Epithelial cell of esophagus (primary cell): ENCODE results near the gene HUWE1.
"Not testable (repeated sequence)": the region's sequence is repeated elsewhere in the genome, so short reads cannot be mapped to it uniquely, and the experiment has no call there.

Experiments
- DNase-seq: peaks from one replicate; pipeline ENCODE4 v3.0.0; 2010; ENCODE audit warnings: low read depth
- H3K4me3 ChIP-seq: 2 replicates; pipeline ENCODE4 v1.5.1; 2011; ENCODE audit warnings: mild to moderate bottlenecking, low read length, control low read depth
- TF ChIP-seq, protein P1 (sequence below): IDR thresholded peaks from 2 replicates; pipeline ENCODE4 v1.5.1; 2011; ENCODE audit warnings: low read depth, mild to moderate bottlenecking, low read length, control low read depth, inconsistent platforms; ENCODE audit not compliant: insufficient read depth; ENCODE audit errors: missing control alignments

Gene HUWE1, protein sequence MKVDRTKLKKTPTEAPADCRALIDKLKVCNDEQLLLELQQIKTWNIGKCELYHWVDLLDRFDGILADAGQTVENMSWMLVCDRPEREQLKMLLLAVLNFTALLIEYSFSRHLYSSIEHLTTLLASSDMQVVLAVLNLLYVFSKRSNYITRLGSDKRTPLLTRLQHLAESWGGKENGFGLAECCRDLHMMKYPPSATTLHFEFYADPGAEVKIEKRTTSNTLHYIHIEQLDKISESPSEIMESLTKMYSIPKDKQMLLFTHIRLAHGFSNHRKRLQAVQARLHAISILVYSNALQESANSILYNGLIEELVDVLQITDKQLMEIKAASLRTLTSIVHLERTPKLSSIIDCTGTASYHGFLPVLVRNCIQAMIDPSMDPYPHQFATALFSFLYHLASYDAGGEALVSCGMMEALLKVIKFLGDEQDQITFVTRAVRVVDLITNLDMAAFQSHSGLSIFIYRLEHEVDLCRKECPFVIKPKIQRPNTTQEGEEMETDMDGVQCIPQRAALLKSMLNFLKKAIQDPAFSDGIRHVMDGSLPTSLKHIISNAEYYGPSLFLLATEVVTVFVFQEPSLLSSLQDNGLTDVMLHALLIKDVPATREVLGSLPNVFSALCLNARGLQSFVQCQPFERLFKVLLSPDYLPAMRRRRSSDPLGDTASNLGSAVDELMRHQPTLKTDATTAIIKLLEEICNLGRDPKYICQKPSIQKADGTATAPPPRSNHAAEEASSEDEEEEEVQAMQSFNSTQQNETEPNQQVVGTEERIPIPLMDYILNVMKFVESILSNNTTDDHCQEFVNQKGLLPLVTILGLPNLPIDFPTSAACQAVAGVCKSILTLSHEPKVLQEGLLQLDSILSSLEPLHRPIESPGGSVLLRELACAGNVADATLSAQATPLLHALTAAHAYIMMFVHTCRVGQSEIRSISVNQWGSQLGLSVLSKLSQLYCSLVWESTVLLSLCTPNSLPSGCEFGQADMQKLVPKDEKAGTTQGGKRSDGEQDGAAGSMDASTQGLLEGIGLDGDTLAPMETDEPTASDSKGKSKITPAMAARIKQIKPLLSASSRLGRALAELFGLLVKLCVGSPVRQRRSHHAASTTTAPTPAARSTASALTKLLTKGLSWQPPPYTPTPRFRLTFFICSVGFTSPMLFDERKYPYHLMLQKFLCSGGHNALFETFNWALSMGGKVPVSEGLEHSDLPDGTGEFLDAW (N-terminal part only)

GRCh38 chrX:53686151-53686885 is at the start of gene HUWE1:
Gene HUWE1, minus strand, starts transcription at chrX:53686719. Its CDS starts 32,612 bp downstream, at chrX:53654107.
- peak within 1 kb of the TSS; percentile 65 for H3K4me3 ChIP-seq
- peak; percentile 58 for DNase-seq
- TF ChIP-seq, protein P1, sequence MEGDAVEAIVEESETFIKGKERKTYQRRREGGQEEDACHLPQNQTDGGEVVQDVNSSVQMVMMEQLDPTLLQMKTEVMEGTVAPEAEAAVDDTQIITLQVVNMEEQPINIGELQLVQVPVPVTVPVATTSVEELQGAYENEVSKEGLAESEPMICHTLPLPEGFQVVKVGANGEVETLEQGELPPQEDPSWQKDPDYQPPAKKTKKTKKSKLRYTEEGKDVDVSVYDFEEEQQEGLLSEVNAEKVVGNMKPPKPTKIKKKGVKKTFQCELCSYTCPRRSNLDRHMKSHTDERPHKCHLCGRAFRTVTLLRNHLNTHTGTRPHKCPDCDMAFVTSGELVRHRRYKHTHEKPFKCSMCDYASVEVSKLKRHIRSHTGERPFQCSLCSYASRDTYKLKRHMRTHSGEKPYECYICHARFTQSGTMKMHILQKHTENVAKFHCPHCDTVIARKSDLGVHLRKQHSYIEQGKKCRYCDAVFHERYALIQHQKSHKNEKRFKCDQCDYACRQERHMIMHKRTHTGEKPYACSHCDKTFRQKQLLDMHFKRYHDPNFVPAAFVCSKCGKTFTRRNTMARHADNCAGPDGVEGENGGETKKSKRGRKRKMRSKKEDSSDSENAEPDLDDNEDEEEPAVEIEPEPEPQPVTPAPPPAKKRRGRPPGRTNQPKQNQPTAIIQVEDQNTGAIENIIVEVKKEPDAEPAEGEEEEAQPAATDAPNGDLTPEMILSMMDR, result no peak

GRCh38 chrX:53732797-53733196 is 46.3 kb upstream of the HUWE1 start:
- TF ChIP-seq, protein P1, result no peak
- no peak for DNase-seq
- H3K4me3 ChIP-seq, result no peak overlapping the region

DNA sequence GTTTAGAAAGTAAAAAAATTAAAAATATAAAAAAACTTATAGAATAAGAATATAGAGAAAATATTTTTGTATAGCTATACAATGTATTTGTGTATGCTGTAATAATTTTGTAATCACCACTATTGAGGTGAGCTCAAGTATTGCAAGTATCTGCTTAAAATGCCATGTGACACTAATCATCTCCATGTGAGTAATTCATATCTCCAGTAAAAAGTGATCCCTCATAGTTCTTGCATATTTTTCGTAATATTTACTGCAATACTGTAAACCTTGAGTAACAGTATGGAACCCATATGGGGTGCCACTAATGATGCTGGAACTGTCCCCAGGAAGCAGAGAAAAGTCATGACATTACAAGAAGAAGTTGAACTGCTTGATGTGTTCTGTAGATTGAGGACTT is 43.2 kb upstream of the HUWE1 start:
- H3K4me3 ChIP-seq, result no peak overlapping the region
- DNase-seq, result no peak

GRCh38 chrX:53728506-53728905 is 42.0 kb upstream of the HUWE1 start:
- DNase-seq, result no peak
- no peak overlapping the region for H3K4me3 ChIP-seq
- TF ChIP-seq, protein P1, result no peak

More for the DNA sequence above, 43.2 kb upstream of the HUWE1 start:
- TF ChIP-seq, protein P1, result no peak

DNA sequence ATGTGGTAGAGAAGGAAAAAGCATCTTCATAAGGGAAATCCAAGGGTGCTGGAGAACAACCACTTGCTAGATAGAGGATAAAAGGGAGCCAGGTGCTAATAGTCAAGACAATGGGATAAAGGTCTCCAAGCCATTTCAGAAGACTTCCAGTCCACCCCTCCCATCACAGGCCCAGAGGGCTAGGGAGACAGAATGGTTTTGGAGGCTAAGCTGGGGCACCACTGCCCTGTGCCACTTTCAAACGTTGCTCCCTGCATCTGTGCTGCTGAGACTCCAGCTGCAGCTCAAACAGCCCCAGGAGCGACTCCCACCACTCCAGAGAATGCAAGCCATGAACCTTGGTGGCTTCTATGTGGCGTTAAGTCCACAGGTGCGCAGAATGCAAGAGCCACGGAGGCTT is 38.4 kb upstream of the HUWE1 start:
- DNase-seq, result no peak
- TF ChIP-seq, protein P1, result no peak
- H3K4me3 ChIP-seq, result no peak overlapping the region

DNA sequence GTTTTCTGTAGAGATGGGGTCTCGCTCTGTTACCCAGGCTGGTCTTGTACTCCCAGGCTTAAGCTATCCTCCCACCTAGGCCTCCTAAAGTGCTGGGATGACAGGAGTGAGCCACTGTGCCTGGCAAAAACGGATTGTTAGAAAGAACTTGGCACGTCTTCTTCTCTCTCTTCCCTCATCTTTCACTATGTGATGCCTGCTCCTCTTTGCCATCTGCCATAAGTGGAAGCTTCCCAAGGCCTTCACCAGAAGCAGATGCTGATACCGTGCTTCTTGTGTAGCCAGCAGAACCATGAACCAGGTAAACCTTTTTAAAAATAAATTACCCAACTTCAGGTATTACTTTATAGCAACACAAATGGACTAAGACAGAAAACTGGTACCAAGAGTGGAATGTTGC is 36.9 kb upstream of the HUWE1 start:
- no peak overlapping the region for H3K4me3 ChIP-seq
- no peak for DNase-seq
- TF ChIP-seq, protein P1, result no peak

- DNase-seq, H3K4me3 ChIP-seq: not testable (repeated sequence)
Measured at GRCh38 chrX:53721610-53722009, 35.1 kb upstream of the HUWE1 start.

- DNase-seq, result not testable (repeated sequence)
Measured at GRCh38 chrX:53719666-53720065, 33.1 kb upstream of the HUWE1 start.

More at GRCh38 chrX:53719666-53720065, 33.1 kb upstream of the HUWE1 start:
- H3K4me3 ChIP-seq, result not testable (repeated sequence)
